ENCODE results near the gene MIPOL1.

MIPOL1 gene

DNA sequence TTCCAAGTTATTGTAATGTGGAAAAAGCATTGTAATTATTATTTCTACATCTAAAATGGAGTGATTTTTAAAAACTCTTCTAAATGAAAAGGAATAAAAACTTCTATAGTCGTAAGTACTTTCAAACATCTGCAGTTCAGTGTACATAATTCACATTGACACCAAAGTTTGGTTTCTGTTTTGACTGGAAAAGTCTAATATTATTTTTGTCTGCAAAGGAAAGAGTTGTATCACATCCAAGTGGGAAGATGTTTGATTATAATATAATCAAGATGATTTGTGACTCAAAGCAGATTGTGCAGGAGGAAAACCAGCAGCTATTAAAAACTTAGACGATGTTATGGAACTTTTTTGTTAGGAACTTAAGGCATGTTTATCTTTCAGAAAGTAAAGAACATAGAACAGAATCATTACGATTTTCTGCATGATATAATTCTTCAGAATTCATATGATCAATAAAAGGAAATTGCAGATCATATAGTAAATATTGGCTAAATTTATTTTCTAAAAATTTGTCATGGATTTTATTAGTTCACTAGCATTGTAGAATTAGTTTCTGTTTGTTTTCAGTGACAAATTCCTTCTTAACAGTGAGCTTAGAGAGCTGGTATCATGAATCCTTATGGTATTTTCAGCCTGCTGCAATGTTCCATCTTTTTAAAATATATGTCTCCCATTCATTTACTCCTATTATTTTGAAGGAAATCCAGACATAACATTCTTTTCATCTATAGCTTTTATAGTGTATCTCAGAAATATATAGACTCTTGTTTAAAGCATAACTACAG lies 145.8 kb downstream of the MIPOL1 start (continued):
- no peak for TF ChIP-seq ZNF692 (tag by site-specific recombination; IDR thresholded peaks at IDR 0.05)
- TF ChIP-seq ZBTB10 (tag by site-specific recombination; IDR thresholded peaks at IDR 0.05), result no peak

DNA sequence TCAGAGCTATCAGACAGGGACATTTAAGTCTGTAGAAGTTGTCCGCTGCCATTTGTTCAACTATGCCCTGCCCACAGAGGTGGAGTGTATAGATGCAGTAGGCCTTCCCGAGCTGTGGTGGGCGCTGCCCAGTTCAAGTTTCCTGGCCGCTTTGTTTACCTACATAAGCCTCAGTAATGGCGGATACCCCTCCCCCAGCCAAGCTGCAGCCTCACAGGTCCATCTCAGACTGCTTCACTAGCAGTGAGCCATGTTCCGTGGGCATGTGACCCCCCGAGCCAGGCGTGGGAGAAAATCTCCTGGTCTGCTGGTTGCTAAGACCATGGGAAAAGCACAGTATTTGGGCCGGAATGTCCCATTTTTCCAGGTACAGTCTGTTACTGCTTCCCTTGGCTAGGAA lies 165.9 kb downstream of the MIPOL1 start:
- Histone ChIP-seq H3K27ac (ENCODE audit: extremely low read depth, low read depth, low read length) (no peak overlapping the region), H3K9me3 (ENCODE audit: control insufficient read depth, insufficient read depth, low read depth, low read length) (no peaks in the 10 kb centered on the region), H3K36me3 (ENCODE audit: control insufficient read depth in 2 of 2, insufficient read depth in 1 of 2, low read length in 2 of 2) (peaks cover 0 to 6% of the 10 kb centered on the region in 2 experiments; a peak in 1 of 3 replicates), H3K4me3 (ENCODE audit: low read depth, low read length) (no peak overlapping the region), H3K4me1 (ENCODE audit: control insufficient read depth, insufficient read depth, low read length) (no peaks in the 10 kb centered on the region)
- no peak for TF ChIP-seq ZNF416 (tag by site-specific recombination; IDR thresholded peaks at IDR 0.05)
- TF ChIP-seq ZNF121 (tag by site-specific recombination; IDR thresholded peaks at IDR 0.05), result no peak
- no peak for TF ChIP-seq ZNF521 (tag by site-specific recombination; IDR thresholded peaks at IDR 0.05)
- no peak for TF ChIP-seq ZNF776 (tag by site-specific recombination; IDR thresholded peaks at IDR 0.05; ENCODE audit: borderline replicate concordance)
- TF ChIP-seq ZNF792 (tag by site-specific recombination; IDR thresholded peaks at IDR 0.05), result no peak
- TF ChIP-seq ZNF214 (tag by site-specific recombination; IDR thresholded peaks at IDR 0.05; ENCODE audit: borderline replicate concordance), result no peak
- TF ChIP-seq BCL11A (tag by site-specific recombination; IDR thresholded peaks at IDR 0.05; ENCODE audit: low read depth), result no peak
- no peak for TF ChIP-seq ELK4 (IDR thresholded peaks at IDR 0.05; ENCODE audit: borderline replicate concordance, low read depth, low read length)
- TF ChIP-seq ZNF623 (tag by site-specific recombination; IDR thresholded peaks at IDR 0.05), result no peak
- no peak for TF ChIP-seq ZNF621 (tag by site-specific recombination; IDR thresholded peaks at IDR 0.05)
- no peak for TF ChIP-seq MYNN (tag by site-specific recombination; IDR thresholded peaks at IDR 0.05; ENCODE audit: borderline replicate concordance)
- no peak for TF ChIP-seq ZNF518A (tag by site-specific recombination; conservative IDR thresholded peaks at IDR 0.05; ENCODE audit: low read depth)
- TF ChIP-seq HOXC10 (CRISPR knock-in tag; IDR thresholded peaks at IDR 0.05), result no peak
- no peak for TF ChIP-seq MZF1 (tag by site-specific recombination; IDR thresholded peaks at IDR 0.05; ENCODE audit: borderline replicate concordance)
- ChIA-PET POLR2A (no interaction called here), CTCF (no interaction called here)
